WTC11 (cell line): ENCODE measurements around the gene OCA2. TPM values are rescaled to one million over a fixed set of nuclear protein-coding genes. Genes with fewer than 3 reads are reported as not detected.

Experiments used
- ATAC-seq: fragments of 200-7000 bp; cut with Tn5 transposase; 2 replicates; pipeline ENCODE4 v1.10.0; 2021; ENCODE audit warnings: mild to moderate bottlenecking, moderate library complexity
- CTCF ChIA-PET: fragments of 300-600 bp; sonication (Branson Sonifier 250); formaldehyde crosslinking; loops from one replicate; lab custom pipeline; 2021; ENCODE audit warnings: antibody characterized with exemption; lab: Charles Lee
- POLR2A ChIA-PET: fragments of 350-600 bp; sonication (Branson Sonifier 250); formaldehyde crosslinking; loops from one replicate; lab custom pipeline; 2021; ENCODE audit warnings: antibody characterized with exemption; lab: Charles Lee
- DNase-seq: peaks from one replicate; pipeline ENCODE4 v3.0.0; 2021; ENCODE audit warnings: low spot score
- H3K27ac Mint-ChIP-seq: 2 replicates; pipeline ENCODE4 v1.8.0; 2021; ENCODE audit warnings: mixed read lengths
- H3K27me3 Mint-ChIP-seq: 2 replicates; pipeline ENCODE4 v1.8.0; 2021; ENCODE audit warnings: low read depth, mild to moderate bottlenecking, moderate library complexity, mixed read lengths
- H3K36me3 Mint-ChIP-seq: 2 replicates; pipeline ENCODE4 v1.8.0; 2021; ENCODE audit warnings: mixed read lengths
- H3K4me1 Mint-ChIP-seq: 2 replicates; pipeline ENCODE4 v1.8.0; 2022; ENCODE audit warnings: mixed read lengths
- H3K4me3 Mint-ChIP-seq: 2 replicates; pipeline ENCODE4 v1.8.0; 2021; ENCODE audit warnings: mild to moderate bottlenecking, moderate library complexity, mixed read lengths
- H3K9me3 Mint-ChIP-seq: 2 replicates; pipeline ENCODE4 v1.8.0; 2021; ENCODE audit warnings: mixed read lengths
- ARID4B ChIP-seq: sonication (generic); formaldehyde crosslinking; IDR thresholded peaks from 2 replicates; pipeline ENCODE4 v1.8.0; 2023; ENCODE audit warnings: missing genetic modification reagents, mild to moderate bottlenecking, borderline replicate concordance
- CBFB ChIP-seq: sonication (generic); formaldehyde crosslinking; IDR thresholded peaks from 2 replicates; pipeline ENCODE4 v1.8.1; 2022; ENCODE audit warnings: mild to moderate bottlenecking, low read depth, missing genetic modification reagents
- CDX4 ChIP-seq: fragments of 250-450 bp; sonication (Bioruptor Pico); IDR thresholded peaks from 2 replicates; pipeline ENCODE4 v1.9.0; 2021; ENCODE audit warnings: moderate library complexity, mild to moderate bottlenecking, inconsistent platforms, borderline replicate concordance
- E2F1 ChIP-seq: sonication (generic); formaldehyde crosslinking; IDR thresholded peaks from 2 replicates; pipeline ENCODE4 v1.8.0; 2022; ENCODE audit warnings: mild to moderate bottlenecking, missing genetic modification reagents
- E2F4 ChIP-seq: sonication (generic); formaldehyde crosslinking; IDR thresholded peaks from 2 replicates; pipeline ENCODE4 v1.8.1; 2022; ENCODE audit warnings: low read depth, mild to moderate bottlenecking, moderate library complexity, missing genetic modification reagents, borderline replicate concordance
- E2F5 ChIP-seq: sonication (generic); formaldehyde crosslinking; IDR thresholded peaks from 2 replicates; pipeline ENCODE4 v1.8.1; 2022; ENCODE audit warnings: mild to moderate bottlenecking, moderate library complexity, missing genetic modification reagents
- ELF4 ChIP-seq: sonication (generic); formaldehyde crosslinking; IDR thresholded peaks from 2 replicates; pipeline ENCODE4 v1.8.1; 2022; ENCODE audit warnings: low read depth, mild to moderate bottlenecking, moderate library complexity, missing genetic modification reagents
- EMX1 ChIP-seq: fragments of 250-450 bp; sonication (Bioruptor Pico); IDR thresholded peaks from 2 replicates; pipeline ENCODE4 v1.8.0; 2021; ENCODE audit warnings: mild to moderate bottlenecking
- ESRRA ChIP-seq: sonication (generic); formaldehyde crosslinking; IDR thresholded peaks from 2 replicates; pipeline ENCODE4 v1.8.1; 2022; ENCODE audit warnings: mild to moderate bottlenecking, missing genetic modification reagents, borderline replicate concordance
- ETV6 ChIP-seq: sonication (generic); formaldehyde crosslinking; IDR thresholded peaks from 2 replicates; pipeline ENCODE4 v1.8.1; 2022; ENCODE audit warnings: mild to moderate bottlenecking, missing genetic modification reagents
- FOXK1 ChIP-seq: sonication (generic); formaldehyde crosslinking; IDR thresholded peaks from 2 replicates; pipeline ENCODE4 v1.8.0; 2022; ENCODE audit warnings: mild to moderate bottlenecking, moderate library complexity, missing genetic modification reagents
- FOXP1 ChIP-seq: sonication (generic); formaldehyde crosslinking; IDR thresholded peaks from 2 replicates; pipeline ENCODE4 v1.8.0; 2022; ENCODE audit warnings: missing genetic modification reagents, mild to moderate bottlenecking, moderate library complexity, borderline replicate concordance
- GTF2I ChIP-seq: fragments of 250-450 bp; sonication (Bioruptor Pico); conservative IDR thresholded peaks from 2 replicates; pipeline ENCODE4 v1.4.0; 2021; ENCODE audit warnings: mild to moderate bottlenecking
- JUN ChIP-seq: sonication (generic); formaldehyde crosslinking; IDR thresholded peaks from 2 replicates; pipeline ENCODE4 v1.8.0; 2023; ENCODE audit warnings: mild to moderate bottlenecking, missing genetic modification reagents
- KAT7 ChIP-seq: sonication (generic); formaldehyde crosslinking; IDR thresholded peaks from 2 replicates; pipeline ENCODE4 v1.8.1; 2023; ENCODE audit warnings: missing genetic modification reagents, mild to moderate bottlenecking, borderline replicate concordance
- NFE2L1 ChIP-seq: sonication (generic); formaldehyde crosslinking; IDR thresholded peaks from 2 replicates; pipeline ENCODE4 v1.8.1; 2023; ENCODE audit warnings: missing genetic modification reagents
- NR1H2 ChIP-seq: sonication (generic); formaldehyde crosslinking; IDR thresholded peaks from 2 replicates; pipeline ENCODE4 v1.9.0; 2021; ENCODE audit warnings: mild to moderate bottlenecking, moderate library complexity, missing genetic modification reagents
- NR2C2 ChIP-seq: sonication (generic); formaldehyde crosslinking; IDR thresholded peaks from 2 replicates; pipeline ENCODE4 v1.8.0; 2022; ENCODE audit warnings: mild to moderate bottlenecking, missing genetic modification reagents
- ZBTB21 ChIP-seq: sonication (generic); formaldehyde crosslinking; IDR thresholded peaks from 2 replicates; pipeline ENCODE4 v1.8.1; 2023; ENCODE audit warnings: mild to moderate bottlenecking, missing genetic modification reagents, borderline replicate concordance
- ZMAT4 ChIP-seq: fragments of 250-450 bp; sonication (Bioruptor Pico); IDR thresholded peaks from 2 replicates; pipeline ENCODE4 v1.9.0; 2021; ENCODE audit warnings: mild to moderate bottlenecking
- ZNF121 ChIP-seq: sonication (generic); formaldehyde crosslinking; IDR thresholded peaks from 2 replicates; pipeline ENCODE4 v1.8.0; 2023; ENCODE audit warnings: missing genetic modification reagents
- ZNF263 ChIP-seq: sonication (generic); formaldehyde crosslinking; IDR thresholded peaks from 2 replicates; pipeline ENCODE4 v1.8.1; 2022; ENCODE audit warnings: low read depth, mild to moderate bottlenecking, moderate library complexity, missing genetic modification reagents
- ZNF416 ChIP-seq: fragments of 250-450 bp; sonication (Bioruptor Pico); IDR thresholded peaks from 2 replicates; pipeline ENCODE4 v1.9.0; 2021; ENCODE audit warnings: mild to moderate bottlenecking, inconsistent platforms
- ZNF671 ChIP-seq: fragments of 250-450 bp; sonication (Bioruptor Pico); IDR thresholded peaks from 2 replicates; pipeline ENCODE4 v1.8.0; 2021; ENCODE audit warnings: mild to moderate bottlenecking
- total RNA-seq: library from RNA; stranded (reverse); gene quantifications from 3 replicates; pipeline ENCODE4 v1.2.3, GENCODE V29; 2021
- TF ChIP-seq, protein P1 (sequence below): sonication (generic); formaldehyde crosslinking; conservative IDR thresholded peaks from 2 replicates; pipeline ENCODE4 v1.8.1; 2022; ENCODE audit warnings: mild to moderate bottlenecking, missing genetic modification reagents

The OCA2 gene
- total RNA-seq, 1 experiment from 2014 or later: 0.39 TPM

GRCh38 chr15:28103831-28104230, 4.7 kb upstream of the OCA2 start (continued):
- TF ChIP-seq ZBTB21 (CRISPR knock-in tag) (no peak), CBFB (CRISPR knock-in tag) (no peak), GTF2I (CRISPR knock-in tag) (no peak), NR1H2 (CRISPR knock-in tag) (no peak), ESRRA (CRISPR knock-in tag) (no peak), FOXP1 (CRISPR knock-in tag) (no peak), E2F5 (no peak), ZNF121 (no peak)
- TF ChIP-seq, protein P1, sequence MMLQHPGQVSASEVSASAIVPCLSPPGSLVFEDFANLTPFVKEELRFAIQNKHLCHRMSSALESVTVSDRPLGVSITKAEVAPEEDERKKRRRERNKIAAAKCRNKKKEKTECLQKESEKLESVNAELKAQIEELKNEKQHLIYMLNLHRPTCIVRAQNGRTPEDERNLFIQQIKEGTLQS (CRISPR knock-in tag): no peak

DNA sequence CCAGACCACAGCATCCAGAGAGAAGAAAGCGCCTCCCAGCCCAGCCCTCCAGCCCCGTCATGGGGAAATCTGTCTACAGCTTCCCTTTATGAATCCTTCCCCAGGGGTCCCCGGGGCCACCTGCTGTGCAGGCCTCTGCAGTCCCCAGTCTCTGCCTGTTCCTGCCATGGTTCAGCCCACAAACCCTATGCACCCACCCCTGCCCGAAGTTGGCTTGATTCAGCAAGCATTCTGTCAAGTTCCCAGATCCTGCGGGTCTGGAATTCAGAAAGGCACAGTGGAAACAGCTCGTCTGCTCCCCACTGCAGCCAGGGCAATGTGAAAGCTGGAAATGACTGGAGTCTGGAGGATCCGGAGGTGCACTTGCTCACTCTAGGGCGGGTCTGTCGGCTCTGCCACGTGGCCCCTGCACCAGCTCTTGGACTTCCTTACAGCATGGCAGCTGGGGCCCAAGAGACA, 2.9 kb upstream of the OCA2 start:
- TF ChIP-seq NFE2L1 (CRISPR knock-in tag) (no peak), ZNF263 (no peak), ZMAT4 (CRISPR knock-in tag) (no peak), ETV6 (CRISPR knock-in tag) (no peak), KAT7 (CRISPR knock-in tag) (no peak), E2F1 (CRISPR knock-in tag) (no peak), ESRRA (CRISPR knock-in tag) (no peak), ZNF671 (CRISPR knock-in tag) (no peak), FOXP1 (CRISPR knock-in tag) (no peak), FOXK1 (CRISPR knock-in tag) (no peak), NR1H2 (CRISPR knock-in tag) (no peak), CDX4 (CRISPR knock-in tag) (no peak)
- POLR2A ChIA-PET: no interaction called here
- Mint-ChIP-seq H3K9me3 (no peaks in the 10 kb centered on the region), H3K4me1 (peaks cover 21% of the 10 kb centered on the region), H3K4me3 (no peak overlapping the region), H3K27me3 (peaks cover 83% of the 10 kb centered on the region), H3K36me3 (peaks cover 2% of the 10 kb centered on the region; the same call in 1 of the 2 replicates), H3K27ac (no peak overlapping the region)
- CTCF ChIA-PET: interaction anchor here (1.2 kb wide), 1 partner anchor 24 kb away, joined by 3 read pairs; no protein-coding TSS in a partner anchor
- no peak for DNase-seq
- ATAC-seq: no peak

GRCh38 chr15:28101201-28101600, 2.1 kb upstream of the OCA2 start:
- ATAC-seq: no peak
- no peak overlapping the region for H3K27ac Mint-ChIP-seq
- no peak for DNase-seq
- no peak overlapping the region for H3K4me3 Mint-ChIP-seq
- CTCF ChIA-PET: interaction anchor here (0.8 to 1.2 kb wide), 3 partner anchors 16 to 25 kb away, joined by 3 read pairs; no protein-coding TSS in a partner anchor
- no peaks in the 10 kb centered on the region for H3K9me3 Mint-ChIP-seq
- H3K36me3 Mint-ChIP-seq: peaks cover 2% of the 10 kb centered on the region; the same call in 1 of the 2 replicates
- POLR2A ChIA-PET: no interaction called here
- H3K27me3 Mint-ChIP-seq: peaks cover 86% of the 10 kb centered on the region
- H3K4me1 Mint-ChIP-seq: peaks cover 21% of the 10 kb centered on the region
- TF ChIP-seq ZBTB21 (CRISPR knock-in tag): no peak
- TF ChIP-seq NR2C2 (CRISPR knock-in tag): no peak
- TF ChIP-seq JUN: no peak
- no peak for TF ChIP-seq CDX4 (CRISPR knock-in tag)
- TF ChIP-seq ARID4B (CRISPR knock-in tag): no peak
- no peak for TF ChIP-seq ELF4 (CRISPR knock-in tag)
- TF ChIP-seq E2F4: no peak
- no peak for TF ChIP-seq ZNF416 (CRISPR knock-in tag)
- no peak for TF ChIP-seq EMX1 (CRISPR knock-in tag)
